HG03520 (cell line): Measurements from ENCODE around the gene TFAP2C.

Experiments used
- ATAC-seq: cut with Tn5 transposase; IDR thresholded peaks from one replicate; pipeline ENCODE4 v1.9.1; 2021; ENCODE audit warnings: mild to moderate bottlenecking, moderate library complexity; ENCODE audit not compliant: unreplicated experiment

TFAP2C gene

DNA sequence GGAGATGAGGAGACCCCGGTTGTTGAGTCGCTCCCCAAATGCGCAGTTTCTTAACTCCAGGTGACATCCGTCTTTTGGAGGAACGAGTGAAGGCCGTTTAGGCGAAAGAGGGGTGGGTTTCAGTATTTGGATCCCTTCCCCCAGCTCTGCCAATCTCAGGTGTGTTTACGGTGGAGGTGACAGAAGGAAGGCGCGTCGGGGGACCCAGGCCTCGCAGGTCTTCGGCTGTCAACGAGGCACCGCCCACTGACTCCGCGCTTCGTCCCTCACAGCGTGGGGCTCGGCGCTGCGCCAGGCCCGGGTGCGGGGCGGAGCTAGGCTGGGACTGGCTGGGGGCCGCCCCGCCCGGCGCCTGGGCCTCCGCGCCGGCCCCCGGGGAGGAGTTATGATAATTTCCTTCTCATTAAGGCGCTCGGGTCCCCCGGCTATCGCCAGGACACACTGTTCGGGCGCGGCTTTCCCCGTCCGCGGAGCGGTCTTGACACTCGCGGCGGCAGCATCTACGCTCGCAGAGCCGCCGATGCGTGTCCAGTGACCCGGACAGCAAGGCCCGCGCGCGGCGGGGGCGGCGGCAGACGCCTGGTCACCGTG lies at the start of gene TFAP2C:
Gene TFAP2C (plus strand): TSS at position 434 of the 591 bp plus-strand sequence. CDS start 239 bp downstream, outside the sequence.
- no peak for ATAC-seq

DNA sequence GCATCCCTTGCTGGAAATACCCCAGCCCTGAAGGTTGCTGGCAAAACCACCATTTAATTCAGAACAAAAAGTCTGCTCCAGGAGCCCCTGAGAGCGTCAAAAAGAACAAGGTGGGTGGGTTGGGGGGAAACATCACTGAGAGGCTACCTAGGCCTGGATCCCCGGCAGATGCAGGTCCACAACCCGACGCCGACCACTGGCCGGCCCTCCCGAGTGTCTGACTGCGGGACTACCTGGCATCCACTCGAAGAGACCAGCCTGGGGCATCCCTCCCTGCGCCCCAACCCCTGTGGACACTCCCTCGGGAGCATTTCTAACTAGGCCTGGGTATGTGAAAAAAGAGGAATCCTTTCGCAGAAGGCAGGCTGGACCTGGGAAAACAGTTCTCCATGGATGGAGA lies 48.9 kb upstream of the TFAP2C start:
- no peak for ATAC-seq

DNA sequence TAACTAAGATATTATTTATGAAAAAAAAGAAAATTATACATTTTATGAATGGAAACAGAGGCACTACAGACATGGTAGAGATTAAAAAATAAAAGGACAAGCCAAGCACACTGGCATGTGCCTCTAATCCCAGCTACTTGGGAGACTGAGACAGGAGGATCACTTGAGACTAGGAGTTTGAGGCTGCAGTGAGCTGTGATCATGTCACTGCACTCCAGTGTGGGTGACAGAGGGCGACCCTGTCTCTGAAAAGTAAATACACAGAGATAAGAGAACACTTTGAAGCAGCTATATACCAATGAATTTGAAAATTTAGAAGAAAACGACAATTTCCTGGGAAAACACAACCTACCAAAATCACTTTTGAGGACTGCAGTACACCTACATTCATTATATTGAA lies 47.4 kb upstream of the TFAP2C start:
- ATAC-seq, result no peak

DNA sequence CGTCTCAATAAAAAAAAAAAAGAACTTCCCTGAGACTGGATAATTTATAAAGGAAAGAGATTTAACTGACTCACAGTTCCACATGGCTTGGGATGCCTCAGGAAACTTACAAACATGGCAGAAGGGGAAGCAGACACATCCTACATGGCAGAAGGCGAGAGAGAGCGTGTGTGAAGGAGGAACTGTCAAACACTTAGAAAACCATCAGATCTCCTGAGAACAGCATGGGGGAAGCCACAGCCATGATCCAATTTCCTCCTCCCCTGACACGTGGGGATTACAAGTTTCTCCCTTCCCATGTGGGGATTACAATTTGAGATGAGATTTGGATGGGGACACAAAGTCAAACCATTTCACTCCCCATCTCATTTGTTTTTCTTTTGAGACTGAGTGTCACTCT lies 46.6 kb upstream of the TFAP2C start:
- no peak for ATAC-seq

DNA sequence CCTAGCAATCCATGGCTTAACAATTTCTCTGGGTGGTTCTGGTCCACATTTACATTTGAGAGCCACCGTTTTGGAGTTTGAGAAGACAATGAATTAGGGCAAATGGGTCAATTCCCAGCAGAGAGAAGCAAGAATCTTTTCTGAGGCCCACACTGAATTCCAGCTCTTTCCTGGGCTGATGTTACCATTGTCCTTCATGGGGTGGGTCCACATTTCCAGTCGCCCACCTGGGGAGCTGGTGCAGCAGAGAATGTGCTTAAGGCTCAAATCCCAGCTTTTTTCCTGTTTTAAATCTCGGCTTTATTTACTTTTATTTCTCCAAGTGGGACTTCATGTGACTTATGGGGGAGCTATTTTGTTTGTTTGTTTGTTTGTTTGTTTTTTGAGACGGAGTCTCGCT lies 44.2 kb upstream of the TFAP2C start:
- no peak for ATAC-seq

DNA sequence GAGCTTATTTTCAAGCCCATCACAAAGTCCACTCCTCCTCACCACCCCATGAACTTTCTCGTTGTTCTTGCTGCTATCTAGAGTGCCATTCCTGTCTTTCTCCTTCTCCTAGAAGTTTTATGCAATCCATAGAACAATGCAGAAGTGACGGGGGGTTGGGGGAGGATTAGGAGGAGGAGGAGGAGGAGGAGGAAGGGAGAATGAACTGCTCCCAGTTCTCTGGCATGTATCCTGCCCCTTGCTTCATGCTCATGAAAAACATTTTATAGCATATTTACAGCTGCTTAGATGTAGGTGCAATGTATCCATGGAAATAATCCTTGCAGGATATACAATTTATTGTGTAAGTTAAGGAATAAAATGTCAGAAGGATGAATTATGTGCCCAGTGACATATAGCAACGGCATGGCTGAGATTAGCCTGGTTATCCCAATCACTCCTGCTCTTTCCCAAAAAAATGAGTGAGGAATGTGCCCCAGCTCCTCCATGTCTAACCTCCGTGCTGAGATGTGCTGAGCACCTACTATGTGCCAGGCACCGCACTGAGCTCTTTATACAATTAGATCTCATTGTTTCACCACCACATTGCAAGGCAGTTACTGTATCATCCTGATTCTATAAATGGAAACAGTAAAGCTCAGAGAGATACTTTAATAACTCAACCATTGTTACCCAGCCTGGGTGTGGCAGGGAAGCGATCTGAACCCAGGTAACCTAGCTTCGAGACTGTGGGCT lies 41.6 kb upstream of the TFAP2C start:
- no peak for ATAC-seq

DNA sequence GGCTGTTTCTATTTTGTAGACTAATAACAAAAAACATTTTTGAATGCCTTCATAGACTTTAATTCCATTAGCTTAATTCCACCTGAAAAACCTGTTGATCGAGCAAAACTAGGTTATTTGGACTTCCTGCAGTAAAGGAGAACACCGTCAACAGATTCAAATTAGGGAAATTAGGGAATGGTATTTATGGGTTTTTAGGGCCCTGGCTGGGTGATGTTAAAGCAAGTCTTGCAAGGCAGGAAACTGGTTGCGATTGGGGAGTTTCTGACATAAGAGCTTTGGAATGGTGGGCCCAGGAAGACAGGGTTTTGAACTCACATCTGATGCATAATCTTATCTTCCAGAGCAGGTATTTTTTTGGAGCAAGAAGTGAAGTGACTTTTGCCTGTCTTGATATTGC lies 40.1 kb upstream of the TFAP2C start:
- no peak for ATAC-seq

DNA sequence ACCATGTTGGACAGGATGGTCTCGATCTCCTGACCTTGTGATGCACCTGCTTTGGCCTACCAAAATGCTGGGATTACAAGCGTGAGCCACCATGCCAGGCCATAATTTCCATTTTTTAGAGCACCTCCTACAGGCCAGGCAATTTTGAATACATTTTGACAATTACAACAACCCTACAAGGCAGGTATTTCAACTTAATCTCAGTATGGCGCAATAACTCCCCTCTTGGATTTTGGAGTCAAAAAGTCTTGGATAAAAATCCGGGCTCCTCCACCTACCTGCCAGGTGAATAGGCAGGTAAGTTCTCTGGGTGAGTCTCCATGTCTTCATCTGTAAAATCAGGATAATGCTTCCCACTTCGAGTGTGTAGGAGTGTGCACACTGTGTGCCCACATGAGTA lies 39.5 kb upstream of the TFAP2C start:
- ATAC-seq, result no peak

DNA sequence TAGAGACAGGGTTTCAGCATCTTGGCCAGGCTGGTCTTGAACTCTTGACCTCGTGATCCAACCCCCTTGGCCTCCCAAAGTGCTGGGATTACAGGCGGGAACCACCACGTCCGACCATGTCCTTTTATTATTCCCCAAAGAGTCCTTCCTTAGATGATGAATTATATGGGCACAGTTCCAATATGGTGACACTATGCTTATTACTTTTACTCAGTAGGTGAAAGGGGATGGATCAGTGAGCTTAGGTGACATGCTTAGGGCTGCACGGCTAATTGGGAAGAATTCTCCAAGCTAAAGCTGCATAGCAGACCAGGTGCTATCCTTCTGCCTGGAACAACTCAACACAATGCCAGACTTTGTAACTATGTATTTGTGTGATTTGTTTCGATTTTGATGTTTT lies 38.2 kb upstream of the TFAP2C start:
- no peak for ATAC-seq

DNA sequence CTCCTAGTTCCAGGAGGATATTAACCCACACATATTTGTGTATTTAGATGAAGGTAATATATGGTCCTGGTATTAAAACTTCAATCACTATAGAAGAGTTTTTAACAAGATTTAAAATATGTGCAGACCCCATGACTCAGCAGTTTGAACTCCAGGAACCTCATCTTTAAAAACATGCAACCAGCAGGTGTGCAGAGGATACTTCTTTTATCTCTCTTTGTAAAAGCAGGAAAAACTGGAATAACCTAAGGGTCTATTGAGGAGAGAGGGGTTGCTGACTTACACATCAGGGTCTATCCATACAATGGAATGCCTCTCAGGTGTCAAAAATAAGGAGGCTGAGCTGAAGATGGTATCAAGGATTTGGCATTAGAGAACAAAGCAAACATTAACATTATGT lies 36.9 kb upstream of the TFAP2C start:
- ATAC-seq, result no peak

DNA sequence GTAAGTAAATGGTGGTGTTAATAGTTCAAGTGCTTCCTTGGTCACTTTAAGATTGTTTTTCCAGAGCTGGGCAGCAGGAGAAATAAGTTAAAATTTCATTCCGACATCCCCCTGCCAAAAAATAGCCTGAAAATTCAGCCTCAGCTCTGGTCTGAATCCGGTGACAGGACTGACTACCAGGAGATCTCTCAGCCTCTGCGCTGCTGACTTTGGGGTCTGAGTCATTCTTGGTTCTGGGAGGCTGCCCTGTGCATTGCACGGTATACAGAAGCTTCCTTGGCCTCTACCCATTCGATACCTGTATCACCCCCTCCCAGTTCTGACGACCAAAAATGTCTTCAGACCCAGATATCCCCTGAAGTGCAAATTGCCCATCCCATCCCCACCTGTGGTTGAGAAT lies 36.3 kb upstream of the TFAP2C start:
- ATAC-seq, result no peak

DNA sequence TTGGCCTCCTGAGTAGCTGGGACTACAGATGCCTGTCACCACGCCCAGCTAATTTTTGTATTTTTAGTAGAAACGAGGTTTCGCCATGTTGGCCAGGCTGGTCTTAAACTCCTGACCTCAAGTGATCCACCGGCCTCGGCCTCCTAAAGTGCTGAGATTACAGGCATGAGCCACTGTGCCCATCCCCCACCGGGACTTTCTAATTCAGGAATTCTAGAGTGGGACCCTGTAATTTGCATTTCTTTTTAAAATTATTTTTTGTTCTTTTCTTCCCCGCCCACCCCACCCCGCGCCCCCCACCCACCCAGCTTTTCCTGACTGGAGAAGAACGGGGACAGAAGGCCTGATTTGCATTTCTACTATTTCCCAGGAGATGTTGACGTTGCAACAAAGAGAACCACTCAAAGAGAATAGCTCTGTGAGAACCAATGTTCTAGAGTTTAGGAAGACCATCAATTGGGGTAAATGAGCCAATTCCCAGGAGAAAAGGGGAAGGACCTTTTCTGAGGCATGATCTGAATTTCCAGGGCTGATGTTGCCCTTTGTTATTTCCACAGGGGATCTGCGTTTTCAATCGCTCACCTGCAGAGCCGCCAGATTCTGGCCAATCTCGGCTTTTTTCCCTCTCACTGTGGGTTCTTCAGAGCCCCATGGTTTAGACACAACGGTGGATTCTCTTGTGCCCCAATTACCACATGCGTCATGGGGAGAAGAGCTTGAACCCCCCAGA lies 33.2 kb upstream of the TFAP2C start:
- ATAC-seq, result no peak

DNA sequence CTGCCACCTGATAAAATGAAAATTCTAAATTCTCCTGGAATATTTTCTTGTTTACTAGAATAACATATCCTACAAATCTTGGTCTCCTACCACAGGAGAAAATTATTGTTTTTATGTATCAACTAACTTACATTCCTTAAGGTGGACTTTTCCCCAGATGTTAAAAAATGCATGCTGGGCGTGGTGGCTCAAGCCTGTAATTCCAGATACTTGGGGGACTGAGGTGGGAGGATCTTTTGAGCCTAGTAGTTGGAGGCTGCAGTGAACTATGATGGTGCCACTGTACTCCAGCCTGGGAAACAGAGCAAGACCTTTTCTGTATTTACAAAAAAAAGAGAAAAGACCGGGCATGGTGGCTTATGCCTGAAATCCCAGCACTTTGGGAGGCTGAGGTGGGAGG lies 27.9 kb upstream of the TFAP2C start:
- no peak for ATAC-seq

DNA sequence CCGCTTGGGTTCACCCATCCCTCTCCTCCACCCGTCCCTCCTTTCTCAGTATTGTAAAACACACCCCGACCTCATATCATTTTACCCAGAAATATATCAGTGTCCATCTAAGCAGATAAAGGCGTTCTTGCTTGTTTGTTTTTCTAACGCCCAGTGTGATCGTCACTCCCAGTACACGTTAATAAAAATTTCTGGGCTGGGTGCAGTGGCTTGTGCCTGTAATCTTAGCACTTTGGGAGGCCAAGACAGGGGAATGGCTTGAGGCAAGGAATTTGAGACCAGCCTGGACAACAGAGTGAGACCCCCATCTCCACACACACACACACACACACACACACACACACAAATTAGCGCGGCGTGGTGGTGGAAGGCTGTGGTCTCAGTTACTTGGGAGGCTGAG lies 24.4 kb upstream of the TFAP2C start:
- ATAC-seq, result no peak

DNA sequence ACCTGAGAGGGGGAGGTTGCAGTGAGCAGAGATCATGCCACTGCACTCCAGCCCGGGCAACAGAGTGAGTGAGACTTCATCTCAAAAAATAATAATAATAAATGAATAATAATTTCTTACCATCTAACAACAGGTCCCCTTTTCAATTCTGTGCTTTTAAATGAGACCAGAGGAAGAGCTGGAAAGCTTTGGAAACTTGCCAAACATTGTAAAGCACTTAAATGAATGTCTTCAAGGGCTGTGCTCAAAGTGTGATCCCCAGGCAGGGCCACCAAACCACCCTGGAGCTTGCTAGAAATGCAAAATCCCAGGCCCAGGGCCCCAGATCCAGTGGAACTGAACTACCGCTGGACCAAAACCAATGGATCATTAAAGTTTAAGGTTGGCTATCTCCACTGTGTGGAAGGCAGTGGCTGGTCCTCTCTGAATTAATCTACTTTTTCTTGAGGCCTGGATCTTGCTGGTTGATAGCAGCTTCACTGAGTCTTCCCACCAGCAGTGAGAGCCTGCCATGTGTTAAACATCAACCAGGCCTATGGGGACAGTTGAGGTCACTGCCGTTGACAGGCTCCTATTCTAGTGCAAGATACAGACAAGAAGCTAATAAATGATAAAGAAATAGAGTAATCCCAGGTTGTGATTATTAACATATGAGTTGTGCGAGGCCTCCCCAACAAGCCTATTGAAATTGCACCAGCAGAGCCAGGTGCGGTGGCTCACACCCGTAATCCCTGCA lies 23.7 kb upstream of the TFAP2C start:
- no peak for ATAC-seq

DNA sequence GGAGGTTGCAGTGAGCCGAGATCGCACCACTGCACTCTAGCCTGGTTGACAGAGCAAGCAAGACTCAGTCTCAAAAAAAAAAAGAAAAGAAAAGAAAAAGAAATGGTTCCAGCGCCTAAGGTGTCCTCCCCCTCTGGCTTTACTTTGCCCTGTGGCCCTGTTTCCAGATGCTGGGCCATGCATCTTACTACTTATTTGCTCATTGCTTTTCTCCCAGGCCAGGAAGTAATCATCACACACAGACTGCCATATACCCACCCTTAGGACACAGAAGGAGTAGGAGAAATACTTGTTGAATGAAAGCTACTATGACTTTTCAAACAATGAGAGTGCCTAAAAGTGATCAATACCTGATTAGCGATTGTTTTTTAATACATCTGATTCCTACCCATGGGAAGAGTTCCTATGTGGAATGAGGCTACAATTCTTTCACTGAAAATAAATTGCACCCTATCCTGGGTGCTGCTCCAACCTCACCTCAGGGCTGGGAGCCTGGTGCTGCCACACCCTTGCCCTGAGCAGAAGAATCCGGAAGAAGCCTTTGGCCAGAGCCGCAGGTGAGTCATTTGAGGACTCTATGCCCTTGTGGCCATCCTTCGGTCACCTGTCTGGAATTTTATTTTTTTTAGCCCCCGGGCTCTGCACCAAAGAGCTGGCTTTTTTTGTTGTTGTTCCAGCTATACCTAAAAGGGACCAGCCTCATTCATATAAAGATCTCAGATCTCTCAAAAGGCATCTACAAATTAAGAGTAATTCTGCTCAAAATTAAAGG lies 22.7 kb upstream of the TFAP2C start:
- ATAC-seq, result no peak

DNA sequence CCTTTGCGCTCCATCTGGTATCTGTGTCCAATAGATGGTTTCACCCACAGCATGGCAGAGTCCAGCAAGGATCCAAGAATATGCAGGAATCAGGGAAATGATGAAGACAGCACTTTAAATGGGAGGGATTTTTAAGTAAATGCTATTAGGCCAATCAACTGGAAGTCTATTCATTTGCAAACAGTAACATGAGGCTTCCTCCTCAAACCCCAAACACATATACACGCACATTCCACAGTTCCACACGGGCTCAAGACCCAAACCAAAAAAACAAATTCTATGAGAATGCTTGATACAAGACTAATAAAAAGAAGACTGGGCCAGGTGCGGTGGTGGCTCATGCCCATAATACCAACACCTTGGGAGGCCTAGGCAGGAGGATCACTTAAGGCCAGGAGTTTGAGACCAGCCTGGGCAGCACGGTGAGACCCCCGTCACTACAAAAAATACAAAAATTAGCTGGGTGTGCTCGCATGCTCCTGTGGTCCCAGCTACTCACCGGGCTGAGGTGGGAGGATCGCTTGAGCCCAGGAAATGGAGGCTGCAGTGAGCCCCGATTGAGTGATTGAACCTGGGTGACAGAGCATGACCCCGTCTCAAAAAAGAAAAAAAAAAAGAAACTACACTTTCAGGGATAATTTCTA lies 21.9 kb upstream of the TFAP2C start:
- ATAC-seq, result no peak

DNA sequence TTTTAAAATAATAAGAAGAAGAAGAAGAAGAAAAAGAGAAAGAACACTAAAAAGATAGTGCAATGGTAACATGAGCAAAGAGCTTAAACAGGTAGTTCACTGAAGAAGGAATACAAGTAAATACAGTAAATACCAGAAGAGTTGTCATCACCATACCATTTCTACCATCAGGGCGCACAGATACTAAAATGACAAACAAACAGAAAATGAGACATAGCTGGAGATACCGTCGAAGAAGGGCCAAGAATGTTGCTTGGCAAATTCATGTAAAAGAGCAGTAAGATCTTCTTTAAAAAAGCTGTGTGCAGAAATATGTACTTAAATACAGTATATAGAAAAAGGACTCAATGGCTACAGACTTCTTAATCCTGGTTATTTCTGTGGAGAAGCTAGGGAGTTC lies 20.7 kb upstream of the TFAP2C start:
- no peak for ATAC-seq

DNA sequence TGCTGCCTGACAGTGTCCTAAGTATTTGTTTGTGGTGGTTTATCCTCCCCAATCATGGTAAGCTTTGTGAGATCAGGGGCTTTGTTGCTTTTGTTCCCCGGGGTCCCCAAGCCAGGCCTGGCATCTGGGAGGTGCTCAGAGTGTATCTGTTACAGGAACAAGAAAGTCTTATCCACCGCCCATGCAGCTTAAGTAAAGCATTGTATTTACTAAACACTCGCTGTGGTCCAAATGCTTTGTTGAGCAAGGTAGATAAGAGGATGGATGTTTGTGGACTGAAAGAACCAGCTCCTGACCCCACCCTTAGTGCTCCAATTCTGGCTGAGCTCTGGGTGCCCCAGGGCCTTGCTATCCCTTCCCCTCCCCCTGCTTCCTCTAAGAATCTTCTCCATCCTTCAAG lies 19.8 kb upstream of the TFAP2C start:
- ATAC-seq, result no peak

DNA sequence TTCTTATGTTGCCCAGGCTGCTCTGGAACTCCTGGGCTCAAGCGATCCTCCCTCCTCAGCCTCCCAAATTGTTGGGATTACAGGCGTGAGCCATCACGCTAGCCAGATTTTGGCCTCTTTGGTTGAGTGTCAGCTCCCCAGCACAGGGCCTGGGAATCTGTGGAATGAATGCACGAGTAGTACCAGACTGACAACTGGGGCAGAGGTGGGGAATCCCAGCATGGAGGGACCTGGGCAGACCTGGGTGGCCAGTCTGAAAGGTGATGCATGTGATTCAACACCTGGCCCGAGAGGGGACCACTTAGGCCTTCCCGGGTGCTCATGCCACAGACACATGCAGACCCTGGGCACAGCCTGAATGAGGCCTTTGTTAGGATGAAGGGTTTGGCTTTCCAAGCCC lies 19.0 kb upstream of the TFAP2C start:
- no peak for ATAC-seq
